WTC11 (cell line): ENCODE results near the gene GAB2. TPM values are rescaled to one million over a fixed set of nuclear protein-coding genes. Genes with fewer than 3 reads are reported as not detected.
"Not testable (repeated sequence)": the region's sequence is repeated elsewhere in the genome, so short reads cannot be mapped to it uniquely, and the experiment has no call there.

ENCODE experiments used
- ATAC-seq: fragments of 200-7000 bp; cut with Tn5 transposase; 2 replicates; pipeline ENCODE4 v1.10.0; 2021; ENCODE audit warnings: mild to moderate bottlenecking, moderate library complexity
- CTCF ChIA-PET: fragments of 300-600 bp; sonication (Branson Sonifier 250); formaldehyde crosslinking; loops from one replicate; lab custom pipeline; 2021; ENCODE audit warnings: antibody characterized with exemption; lab: Charles Lee
- POLR2A ChIA-PET: fragments of 350-600 bp; sonication (Branson Sonifier 250); formaldehyde crosslinking; loops from one replicate; lab custom pipeline; 2021; ENCODE audit warnings: antibody characterized with exemption; lab: Charles Lee
- DNase-seq: peaks from one replicate; pipeline ENCODE4 v3.0.0; 2021; ENCODE audit warnings: low spot score
- H3K27ac Mint-ChIP-seq: 2 replicates; pipeline ENCODE4 v1.8.0; 2021; ENCODE audit warnings: mixed read lengths
- H3K27me3 Mint-ChIP-seq: 2 replicates; pipeline ENCODE4 v1.8.0; 2021; ENCODE audit warnings: low read depth, mild to moderate bottlenecking, moderate library complexity, mixed read lengths
- H3K36me3 Mint-ChIP-seq: 2 replicates; pipeline ENCODE4 v1.8.0; 2021; ENCODE audit warnings: mixed read lengths
- H3K4me1 Mint-ChIP-seq: 2 replicates; pipeline ENCODE4 v1.8.0; 2022; ENCODE audit warnings: mixed read lengths
- H3K4me3 Mint-ChIP-seq: 2 replicates; pipeline ENCODE4 v1.8.0; 2021; ENCODE audit warnings: mild to moderate bottlenecking, moderate library complexity, mixed read lengths
- H3K9me3 Mint-ChIP-seq: 2 replicates; pipeline ENCODE4 v1.8.0; 2021; ENCODE audit warnings: mixed read lengths
- ATF1 ChIP-seq: sonication (generic); formaldehyde crosslinking; IDR thresholded peaks from 2 replicates; pipeline ENCODE4 v1.8.1; 2023; ENCODE audit warnings: mild to moderate bottlenecking, moderate library complexity, missing genetic modification reagents
- FOXJ3 ChIP-seq: sonication (generic); formaldehyde crosslinking; IDR thresholded peaks from 2 replicates; pipeline ENCODE4 v1.9.0; 2021; ENCODE audit warnings: missing genetic modification reagents, mild to moderate bottlenecking, borderline replicate concordance
- HMGA2 ChIP-seq: fragments of 250-450 bp; sonication (Bioruptor Pico); IDR thresholded peaks from 2 replicates; pipeline ENCODE4 v1.4.0; 2021; ENCODE audit warnings: mild to moderate bottlenecking, moderate library complexity
- JAZF1 ChIP-seq: fragments of 250-450 bp; sonication (Bioruptor Pico); IDR thresholded peaks from 2 replicates; pipeline ENCODE4 v1.9.0; 2021; ENCODE audit warnings: moderate library complexity, mild to moderate bottlenecking, inconsistent platforms
- NFE2L1 ChIP-seq: sonication (generic); formaldehyde crosslinking; IDR thresholded peaks from 2 replicates; pipeline ENCODE4 v1.8.1; 2023; ENCODE audit warnings: missing genetic modification reagents
- OVOL2 ChIP-seq: fragments of 250-450 bp; sonication (Bioruptor Pico); IDR thresholded peaks from 2 replicates; pipeline ENCODE4 v1.9.0; 2021; ENCODE audit warnings: mild to moderate bottlenecking, borderline replicate concordance
- SMAD3 ChIP-seq: sonication (generic); formaldehyde crosslinking; IDR thresholded peaks from 2 replicates; pipeline ENCODE4 v1.8.0; 2022; ENCODE audit warnings: missing genetic modification reagents, mild to moderate bottlenecking, borderline replicate concordance
- SMAD4 ChIP-seq: sonication (generic); formaldehyde crosslinking; IDR thresholded peaks from 2 replicates; pipeline ENCODE4 v1.8.0; 2022; ENCODE audit warnings: mild to moderate bottlenecking, missing genetic modification reagents
- ZNF121 ChIP-seq: sonication (generic); formaldehyde crosslinking; IDR thresholded peaks from 2 replicates; pipeline ENCODE4 v1.8.0; 2023; ENCODE audit warnings: missing genetic modification reagents
- ZNF232 ChIP-seq: sonication (generic); formaldehyde crosslinking; IDR thresholded peaks from 2 replicates; pipeline ENCODE4 v1.8.0; 2022; ENCODE audit warnings: mild to moderate bottlenecking, missing genetic modification reagents
- total RNA-seq: library from RNA; stranded (reverse); gene quantifications from 3 replicates; pipeline ENCODE4 v1.2.3, GENCODE V29; 2021
- TF ChIP-seq, protein P1 (sequence below): fragments of 250-450 bp; sonication (Bioruptor Pico); IDR thresholded peaks from 2 replicates; pipeline ENCODE4 v2.1.2; 2022; ENCODE audit warnings: mild to moderate bottlenecking, moderate library complexity
- TF ChIP-seq, protein P2 (sequence below): sonication (generic); formaldehyde crosslinking; IDR thresholded peaks from 2 replicates; pipeline ENCODE4 v1.8.1; 2023; ENCODE audit warnings: mild to moderate bottlenecking, moderate library complexity, missing genetic modification reagents
- TF ChIP-seq, protein P3 (sequence below): sonication (generic); formaldehyde crosslinking; IDR thresholded peaks from 2 replicates; pipeline ENCODE4 v1.8.0; 2022; ENCODE audit warnings: mild to moderate bottlenecking, missing genetic modification reagents
- TF ChIP-seq, protein P4 (sequence below): fragments of 250-450 bp; sonication (Bioruptor Pico); IDR thresholded peaks from 2 replicates; pipeline ENCODE4 v1.9.0; 2021; ENCODE audit warnings: mild to moderate bottlenecking
- TF ChIP-seq, protein P5 (sequence below): fragments of 200-600 bp; IDR thresholded peaks from 2 replicates; pipeline ENCODE4 v1.8.0; 2022; ENCODE audit warnings: antibody characterized with exemption

Gene GAB2
- total RNA-seq, 1 experiment from 2014 or later: 10.6 TPM

DNA sequence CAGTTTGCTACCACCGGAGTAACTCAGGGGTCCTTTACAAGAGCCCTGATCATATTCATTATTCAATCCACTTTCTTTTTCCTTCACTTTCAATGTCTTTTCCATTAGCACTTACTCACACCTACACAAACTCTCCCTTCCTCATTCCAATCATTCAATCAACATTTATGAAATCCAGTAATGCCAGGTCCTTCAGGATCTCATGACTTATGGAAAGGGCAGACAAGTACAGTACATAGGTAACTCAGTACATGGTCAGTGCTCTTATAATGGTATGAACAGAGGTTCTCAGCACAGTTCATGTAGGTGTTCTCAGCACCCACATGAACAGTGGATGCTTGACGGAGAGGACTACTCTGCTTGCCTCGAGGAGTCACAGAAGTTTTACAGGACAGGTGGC lies 122.3 kb downstream of the GAB2 start:
- H3K9me3 Mint-ChIP-seq: peaks cover 6% of the 10 kb centered on the region; the same call in 1 of the 2 replicates
- ChIA-PET POLR2A (no interaction called here), CTCF (no interaction called here)
- H3K4me1 Mint-ChIP-seq: no peaks in the 10 kb centered on the region
- no peak for TF ChIP-seq ZNF121 (CRISPR knock-in tag)
- TF ChIP-seq, protein P1, sequence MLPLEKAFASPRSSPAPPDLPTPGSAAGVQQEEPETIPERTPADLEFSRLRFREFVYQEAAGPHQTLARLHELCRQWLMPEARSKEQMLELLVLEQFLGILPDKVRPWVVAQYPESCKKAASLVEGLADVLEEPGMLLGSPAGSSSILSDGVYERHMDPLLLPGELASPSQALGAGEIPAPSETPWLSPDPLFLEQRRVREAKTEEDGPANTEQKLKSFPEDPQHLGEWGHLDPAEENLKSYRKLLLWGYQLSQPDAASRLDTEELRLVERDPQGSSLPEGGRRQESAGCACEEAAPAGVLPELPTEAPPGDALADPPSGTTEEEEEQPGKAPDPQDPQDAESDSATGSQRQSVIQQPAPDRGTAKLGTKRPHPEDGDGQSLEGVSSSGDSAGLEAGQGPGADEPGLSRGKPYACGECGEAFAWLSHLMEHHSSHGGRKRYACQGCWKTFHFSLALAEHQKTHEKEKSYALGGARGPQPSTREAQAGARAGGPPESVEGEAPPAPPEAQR (CRISPR knock-in tag): no peak
- H3K4me3 Mint-ChIP-seq: no peak overlapping the region
- no peaks in the 10 kb centered on the region for H3K36me3 Mint-ChIP-seq
- no peak overlapping the region for H3K27ac Mint-ChIP-seq
- DNase-seq (no peak), ATAC-seq (no peak)
- H3K27me3 Mint-ChIP-seq: no peaks in the 10 kb centered on the region

DNA sequence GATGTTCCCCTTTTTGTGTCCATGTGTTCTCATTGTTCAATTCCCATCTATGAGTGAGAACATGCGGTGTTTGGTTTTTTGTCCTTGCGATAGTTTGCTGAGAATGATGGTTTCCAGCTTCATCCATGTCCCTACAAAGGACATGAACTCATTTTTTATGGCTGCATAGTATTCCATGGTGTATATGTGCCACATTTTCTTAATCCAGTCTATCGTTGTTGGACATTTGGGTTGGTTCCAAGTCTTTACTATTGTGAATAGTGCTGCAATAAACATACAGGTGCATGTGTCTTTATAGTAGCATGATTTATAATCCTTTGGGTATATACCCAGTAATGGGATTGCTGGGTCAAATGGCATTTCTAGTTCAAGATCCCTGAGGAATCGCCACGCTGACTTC lies 123.5 kb downstream of the GAB2 start:
- H3K27ac Mint-ChIP-seq, H3K27me3 Mint-ChIP-seq, H3K4me3 Mint-ChIP-seq, H3K36me3 Mint-ChIP-seq, H3K4me1 Mint-ChIP-seq, DNase-seq, H3K9me3 Mint-ChIP-seq, ATAC-seq, POLR2A ChIA-PET, CTCF ChIA-PET: not testable (repeated sequence)

DNA sequence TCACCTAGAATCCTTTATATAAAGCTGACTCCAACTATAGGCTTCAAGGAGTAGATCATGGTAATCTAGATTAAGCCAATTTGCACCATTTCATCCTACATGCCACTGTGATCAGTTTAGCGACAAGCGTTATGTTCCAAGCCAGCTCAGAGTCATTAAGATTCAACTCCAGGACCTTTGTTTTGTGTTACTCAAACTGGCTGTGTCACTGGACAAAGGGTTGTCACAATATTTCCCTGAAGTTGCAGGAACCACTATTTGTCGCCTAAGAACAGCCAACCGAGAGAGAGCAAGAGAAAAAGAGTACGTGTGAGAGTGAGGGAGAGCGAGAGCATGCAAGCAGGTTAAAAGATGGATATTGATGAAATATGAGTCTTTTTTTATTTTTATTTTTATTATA lies 124.1 kb downstream of the GAB2 start:
- no peak overlapping the region for H3K27ac Mint-ChIP-seq
- no peaks in the 10 kb centered on the region for H3K36me3 Mint-ChIP-seq
- POLR2A ChIA-PET: no interaction called here
- TF ChIP-seq FOXJ3 (no peak), JAZF1 (no peak)
- TF ChIP-seq, protein P2, sequence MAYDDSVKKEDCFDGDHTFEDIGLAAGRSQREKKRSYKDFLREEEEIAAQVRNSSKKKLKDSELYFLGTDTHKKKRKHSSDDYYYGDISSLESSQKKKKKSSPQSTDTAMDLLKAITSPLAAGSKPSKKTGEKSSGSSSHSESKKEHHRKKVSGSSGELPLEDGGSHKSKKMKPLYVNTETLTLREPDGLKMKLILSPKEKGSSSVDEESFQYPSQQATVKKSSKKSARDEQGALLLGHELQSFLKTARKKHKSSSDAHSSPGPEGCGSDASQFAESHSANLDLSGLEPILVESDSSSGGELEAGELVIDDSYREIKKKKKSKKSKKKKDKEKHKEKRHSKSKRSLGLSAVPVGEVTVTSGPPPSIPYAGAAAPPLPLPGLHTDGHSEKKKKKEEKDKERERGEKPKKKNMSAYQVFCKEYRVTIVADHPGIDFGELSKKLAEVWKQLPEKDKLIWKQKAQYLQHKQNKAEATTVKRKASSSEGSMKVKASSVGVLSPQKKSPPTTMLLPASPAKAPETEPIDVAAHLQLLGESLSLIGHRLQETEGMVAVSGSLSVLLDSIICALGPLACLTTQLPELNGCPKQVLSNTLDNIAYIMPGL (CRISPR knock-in tag): no peak
- H3K9me3 Mint-ChIP-seq: peaks cover 6% of the 10 kb centered on the region; the same call in 1 of the 2 replicates
- CTCF ChIA-PET: no interaction called here
- H3K27me3 Mint-ChIP-seq: no peaks in the 10 kb centered on the region
- H3K4me3 Mint-ChIP-seq: no peak overlapping the region
- no peak for DNase-seq
- ATAC-seq: no peak
- no peaks in the 10 kb centered on the region for H3K4me1 Mint-ChIP-seq

DNA sequence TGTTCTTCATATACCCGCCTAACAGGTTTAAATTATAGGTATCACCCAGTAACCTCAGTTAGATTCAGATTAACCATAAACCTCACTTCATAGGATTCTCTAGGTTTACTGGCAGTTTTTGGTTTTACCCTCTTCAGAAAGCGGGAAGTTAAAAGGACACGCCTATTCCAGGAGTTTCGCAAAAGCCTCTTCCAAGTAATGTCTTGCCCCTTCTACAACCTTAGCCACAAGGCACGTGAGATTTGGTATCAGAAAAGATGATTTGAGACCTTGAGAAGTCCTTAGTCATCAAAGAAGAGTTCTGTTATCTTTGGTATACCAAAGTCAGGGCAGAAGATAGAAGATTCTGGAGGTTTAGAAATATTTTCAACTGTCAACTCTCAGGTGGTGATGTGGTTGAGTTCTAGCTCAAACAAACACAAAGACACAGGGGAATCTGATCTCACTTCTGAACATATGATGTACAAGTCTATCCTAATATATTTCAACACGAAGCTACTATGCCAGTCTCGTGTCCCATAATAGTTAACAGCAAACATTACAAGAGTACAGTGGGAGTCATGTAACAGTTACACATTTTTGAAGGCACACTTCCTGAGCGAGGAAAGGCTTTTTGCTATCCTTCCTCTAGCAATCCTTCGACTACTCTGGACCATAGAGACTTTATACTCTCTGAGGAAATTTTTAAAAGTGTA lies 125.4 kb downstream of the GAB2 start:
- no peaks in the 10 kb centered on the region for H3K4me1 Mint-ChIP-seq
- no peak overlapping the region for H3K4me3 Mint-ChIP-seq
- H3K9me3 Mint-ChIP-seq: peaks cover 6% of the 10 kb centered on the region; the same call in 1 of the 2 replicates
- no peaks in the 10 kb centered on the region for H3K27me3 Mint-ChIP-seq
- DNase-seq: no peak
- POLR2A ChIA-PET: no interaction called here
- no peak for TF ChIP-seq ZNF232 (CRISPR knock-in tag)
- TF ChIP-seq, protein P3, sequence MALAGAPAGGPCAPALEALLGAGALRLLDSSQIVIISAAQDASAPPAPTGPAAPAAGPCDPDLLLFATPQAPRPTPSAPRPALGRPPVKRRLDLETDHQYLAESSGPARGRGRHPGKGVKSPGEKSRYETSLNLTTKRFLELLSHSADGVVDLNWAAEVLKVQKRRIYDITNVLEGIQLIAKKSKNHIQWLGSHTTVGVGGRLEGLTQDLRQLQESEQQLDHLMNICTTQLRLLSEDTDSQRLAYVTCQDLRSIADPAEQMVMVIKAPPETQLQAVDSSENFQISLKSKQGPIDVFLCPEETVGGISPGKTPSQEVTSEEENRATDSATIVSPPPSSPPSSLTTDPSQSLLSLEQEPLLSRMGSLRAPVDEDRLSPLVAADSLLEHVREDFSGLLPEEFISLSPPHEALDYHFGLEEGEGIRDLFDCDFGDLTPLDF (CRISPR knock-in tag): no peak
- no peak for TF ChIP-seq ATF1 (CRISPR knock-in tag)
- no peak for TF ChIP-seq SMAD4 (CRISPR knock-in tag)
- TF ChIP-seq NFE2L1: no peak
- TF ChIP-seq, protein P4, sequence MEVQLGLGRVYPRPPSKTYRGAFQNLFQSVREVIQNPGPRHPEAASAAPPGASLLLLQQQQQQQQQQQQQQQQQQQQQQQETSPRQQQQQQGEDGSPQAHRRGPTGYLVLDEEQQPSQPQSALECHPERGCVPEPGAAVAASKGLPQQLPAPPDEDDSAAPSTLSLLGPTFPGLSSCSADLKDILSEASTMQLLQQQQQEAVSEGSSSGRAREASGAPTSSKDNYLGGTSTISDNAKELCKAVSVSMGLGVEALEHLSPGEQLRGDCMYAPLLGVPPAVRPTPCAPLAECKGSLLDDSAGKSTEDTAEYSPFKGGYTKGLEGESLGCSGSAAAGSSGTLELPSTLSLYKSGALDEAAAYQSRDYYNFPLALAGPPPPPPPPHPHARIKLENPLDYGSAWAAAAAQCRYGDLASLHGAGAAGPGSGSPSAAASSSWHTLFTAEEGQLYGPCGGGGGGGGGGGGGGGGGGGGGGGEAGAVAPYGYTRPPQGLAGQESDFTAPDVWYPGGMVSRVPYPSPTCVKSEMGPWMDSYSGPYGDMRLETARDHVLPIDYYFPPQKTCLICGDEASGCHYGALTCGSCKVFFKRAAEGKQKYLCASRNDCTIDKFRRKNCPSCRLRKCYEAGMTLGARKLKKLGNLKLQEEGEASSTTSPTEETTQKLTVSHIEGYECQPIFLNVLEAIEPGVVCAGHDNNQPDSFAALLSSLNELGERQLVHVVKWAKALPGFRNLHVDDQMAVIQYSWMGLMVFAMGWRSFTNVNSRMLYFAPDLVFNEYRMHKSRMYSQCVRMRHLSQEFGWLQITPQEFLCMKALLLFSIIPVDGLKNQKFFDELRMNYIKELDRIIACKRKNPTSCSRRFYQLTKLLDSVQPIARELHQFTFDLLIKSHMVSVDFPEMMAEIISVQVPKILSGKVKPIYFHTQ (CRISPR knock-in tag): no peak
- TF ChIP-seq OVOL2 (CRISPR knock-in tag): no peak
- TF ChIP-seq, protein P5, sequence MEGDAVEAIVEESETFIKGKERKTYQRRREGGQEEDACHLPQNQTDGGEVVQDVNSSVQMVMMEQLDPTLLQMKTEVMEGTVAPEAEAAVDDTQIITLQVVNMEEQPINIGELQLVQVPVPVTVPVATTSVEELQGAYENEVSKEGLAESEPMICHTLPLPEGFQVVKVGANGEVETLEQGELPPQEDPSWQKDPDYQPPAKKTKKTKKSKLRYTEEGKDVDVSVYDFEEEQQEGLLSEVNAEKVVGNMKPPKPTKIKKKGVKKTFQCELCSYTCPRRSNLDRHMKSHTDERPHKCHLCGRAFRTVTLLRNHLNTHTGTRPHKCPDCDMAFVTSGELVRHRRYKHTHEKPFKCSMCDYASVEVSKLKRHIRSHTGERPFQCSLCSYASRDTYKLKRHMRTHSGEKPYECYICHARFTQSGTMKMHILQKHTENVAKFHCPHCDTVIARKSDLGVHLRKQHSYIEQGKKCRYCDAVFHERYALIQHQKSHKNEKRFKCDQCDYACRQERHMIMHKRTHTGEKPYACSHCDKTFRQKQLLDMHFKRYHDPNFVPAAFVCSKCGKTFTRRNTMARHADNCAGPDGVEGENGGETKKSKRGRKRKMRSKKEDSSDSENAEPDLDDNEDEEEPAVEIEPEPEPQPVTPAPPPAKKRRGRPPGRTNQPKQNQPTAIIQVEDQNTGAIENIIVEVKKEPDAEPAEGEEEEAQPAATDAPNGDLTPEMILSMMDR: no peak
- TF ChIP-seq HMGA2 (CRISPR knock-in tag): no peak
- TF ChIP-seq SMAD3: no peak
- TF ChIP-seq, all 79 proteins: peak for 0
- Mint-ChIP-seq H3K27ac (no peak overlapping the region), H3K36me3 (no peaks in the 10 kb centered on the region)
- ATAC-seq: no peak
- CTCF ChIA-PET: no interaction called here
